ENCODE measurements around the gene TCOF1.

TCOF1 gene

GRCh38 chr5:150319484-150319790 is 38.1 kb upstream of the TCOF1 start:
- H3K4me3 Mint-ChIP-seq, result no peak overlapping the region
- H3K9me3 Mint-ChIP-seq, result no peaks in the 10 kb centered on the region
- peaks cover 13% of the 10 kb centered on the region for H3K27me3 Mint-ChIP-seq (ENCODE audit: low read depth)
- no peaks in the 10 kb centered on the region for H3K36me3 Mint-ChIP-seq (ENCODE audit: low read depth)
- H3K4me1 Mint-ChIP-seq (ENCODE audit: low read depth), result no peaks in the 10 kb centered on the region
- H3K27ac Mint-ChIP-seq, result no peak overlapping the region

GRCh38 chr5:150320044-150320613 is 37.4 kb upstream of the TCOF1 start:
- Mint-ChIP-seq H3K4me3 (no peak overlapping the region), H3K4me1 (ENCODE audit: low read depth) (no peaks in the 10 kb centered on the region), H3K36me3 (ENCODE audit: low read depth) (no peaks in the 10 kb centered on the region), H3K27me3 (ENCODE audit: low read depth) (peaks cover 16% of the 10 kb centered on the region), H3K9me3 (no peaks in the 10 kb centered on the region), H3K27ac (no peak overlapping the region)

- Mint-ChIP-seq H3K27me3 (ENCODE audit: low read depth) (peaks cover 13% of the 10 kb centered on the region), H3K27ac (no peak overlapping the region), H3K4me1 (ENCODE audit: low read depth) (no peaks in the 10 kb centered on the region), H3K4me3 (no peak overlapping the region), H3K36me3 (ENCODE audit: low read depth) (no peaks in the 10 kb centered on the region), H3K9me3 (no peaks in the 10 kb centered on the region)
These were observed 36.3 kb upstream of the TCOF1 start for GRCh38 chr5:150321211-150321610.

GRCh38 chr5:150321784-150322183 is 35.7 kb upstream of the TCOF1 start:
- Mint-ChIP-seq H3K4me1 (ENCODE audit: low read depth) (no peaks in the 10 kb centered on the region), H3K27ac (no peak overlapping the region), H3K9me3 (no peaks in the 10 kb centered on the region), H3K36me3 (ENCODE audit: low read depth) (no peaks in the 10 kb centered on the region), H3K27me3 (ENCODE audit: low read depth) (peaks cover 13% of the 10 kb centered on the region), H3K4me3 (no peak overlapping the region)

GRCh38 chr5:150322202-150322601 is 35.3 kb upstream of the TCOF1 start:
- no peak overlapping the region for H3K4me3 Mint-ChIP-seq
- peaks cover 13% of the 10 kb centered on the region for H3K27me3 Mint-ChIP-seq (ENCODE audit: low read depth)
- H3K27ac Mint-ChIP-seq, result no peak overlapping the region
- H3K9me3 Mint-ChIP-seq, result no peaks in the 10 kb centered on the region
- H3K4me1 Mint-ChIP-seq (ENCODE audit: low read depth), result no peaks in the 10 kb centered on the region
- no peaks in the 10 kb centered on the region for H3K36me3 Mint-ChIP-seq (ENCODE audit: low read depth)

GRCh38 chr5:150323092-150323491 is 34.4 kb upstream of the TCOF1 start:
- Mint-ChIP-seq H3K4me3 (no peak overlapping the region), H3K4me1 (ENCODE audit: low read depth) (no peaks in the 10 kb centered on the region), H3K27ac (no peak overlapping the region), H3K36me3 (ENCODE audit: low read depth) (no peaks in the 10 kb centered on the region), H3K27me3 (ENCODE audit: low read depth) (peaks cover 13% of the 10 kb centered on the region), H3K9me3 (no peaks in the 10 kb centered on the region)

- no peak overlapping the region for H3K27ac Mint-ChIP-seq
- H3K9me3 Mint-ChIP-seq, result no peaks in the 10 kb centered on the region
- H3K4me1 Mint-ChIP-seq (ENCODE audit: low read depth), result no peaks in the 10 kb centered on the region
- H3K4me3 Mint-ChIP-seq, result no peak overlapping the region
- H3K27me3 Mint-ChIP-seq (ENCODE audit: low read depth), result peaks cover 12% of the 10 kb centered on the region
- no peaks in the 10 kb centered on the region for H3K36me3 Mint-ChIP-seq (ENCODE audit: low read depth)
These were observed 33.7 kb upstream of the TCOF1 start for GRCh38 chr5:150323819-150324218.

GRCh38 chr5:150325426-150325825 is 32.1 kb upstream of the TCOF1 start:
- Mint-ChIP-seq H3K27me3 (ENCODE audit: low read depth) (peaks cover 10% of the 10 kb centered on the region), H3K36me3 (ENCODE audit: low read depth) (no peaks in the 10 kb centered on the region), H3K9me3 (no peaks in the 10 kb centered on the region), H3K4me1 (ENCODE audit: low read depth) (no peaks in the 10 kb centered on the region), H3K27ac (no peak overlapping the region), H3K4me3 (no peak overlapping the region)

- Mint-ChIP-seq H3K4me1 (ENCODE audit: low read depth) (no peaks in the 10 kb centered on the region), H3K36me3 (ENCODE audit: low read depth) (no peaks in the 10 kb centered on the region), H3K4me3 (no peak overlapping the region), H3K27ac (no peak overlapping the region), H3K9me3 (no peaks in the 10 kb centered on the region), H3K27me3 (ENCODE audit: low read depth) (peaks cover 7% of the 10 kb centered on the region)
These were observed 30.8 kb upstream of the TCOF1 start for GRCh38 chr5:150326707-150327106.

- Mint-ChIP-seq H3K36me3 (ENCODE audit: low read depth) (no peaks in the 10 kb centered on the region), H3K27me3 (ENCODE audit: low read depth) (peaks cover 7% of the 10 kb centered on the region), H3K27ac (no peak overlapping the region), H3K4me1 (ENCODE audit: low read depth) (no peaks in the 10 kb centered on the region), H3K4me3 (no peak overlapping the region), H3K9me3 (no peaks in the 10 kb centered on the region)
These were observed 30.4 kb upstream of the TCOF1 start for GRCh38 chr5:150327139-150327538.

GRCh38 chr5:150328515-150328914 is 29.0 kb upstream of the TCOF1 start:
- no peaks in the 10 kb centered on the region for H3K4me1 Mint-ChIP-seq (ENCODE audit: low read depth)
- no peak overlapping the region for H3K27ac Mint-ChIP-seq
- H3K9me3 Mint-ChIP-seq, result no peaks in the 10 kb centered on the region
- peaks cover 7% of the 10 kb centered on the region for H3K27me3 Mint-ChIP-seq (ENCODE audit: low read depth)
- no peaks in the 10 kb centered on the region for H3K36me3 Mint-ChIP-seq (ENCODE audit: low read depth)
- no peak overlapping the region for H3K4me3 Mint-ChIP-seq

- H3K27me3 Mint-ChIP-seq (ENCODE audit: low read depth), result peaks cover 7% of the 10 kb centered on the region
- H3K4me1 Mint-ChIP-seq (ENCODE audit: low read depth), result no peaks in the 10 kb centered on the region
- H3K4me3 Mint-ChIP-seq, result no peak overlapping the region
- H3K36me3 Mint-ChIP-seq (ENCODE audit: low read depth), result no peaks in the 10 kb centered on the region
- H3K27ac Mint-ChIP-seq, result no peak overlapping the region
- H3K9me3 Mint-ChIP-seq, result no peaks in the 10 kb centered on the region
These were observed 28.5 kb upstream of the TCOF1 start for GRCh38 chr5:150329038-150329437.

GRCh38 chr5:150329881-150330876 is 27.3 kb upstream of the TCOF1 start:
- H3K27me3 Mint-ChIP-seq (ENCODE audit: low read depth), result peaks cover 3% of the 10 kb centered on the region
- no peaks in the 10 kb centered on the region for H3K9me3 Mint-ChIP-seq
- H3K4me1 Mint-ChIP-seq (ENCODE audit: low read depth), result no peaks in the 10 kb centered on the region
- H3K36me3 Mint-ChIP-seq (ENCODE audit: low read depth), result no peaks in the 10 kb centered on the region
- no peak overlapping the region for H3K4me3 Mint-ChIP-seq
- H3K27ac Mint-ChIP-seq, result no peak overlapping the region

GRCh38 chr5:150333400-150333799 is 24.1 kb upstream of the TCOF1 start:
- Mint-ChIP-seq H3K9me3 (no peaks in the 10 kb centered on the region), H3K27me3 (ENCODE audit: low read depth) (peaks cover 3% of the 10 kb centered on the region), H3K36me3 (ENCODE audit: low read depth) (no peaks in the 10 kb centered on the region), H3K4me1 (ENCODE audit: low read depth) (no peaks in the 10 kb centered on the region), H3K4me3 (no peak overlapping the region), H3K27ac (no peak overlapping the region)

GRCh38 chr5:150335778-150336177 is 21.7 kb upstream of the TCOF1 start:
- Mint-ChIP-seq H3K27ac (no peak overlapping the region), H3K9me3 (no peaks in the 10 kb centered on the region), H3K4me1 (ENCODE audit: low read depth) (peaks cover 4% of the 10 kb centered on the region)

More at GRCh38 chr5:150335778-150336177, 21.7 kb upstream of the TCOF1 start:
- Mint-ChIP-seq H3K36me3 (ENCODE audit: low read depth) (no peaks in the 10 kb centered on the region), H3K4me3 (no peak overlapping the region), H3K27me3 (ENCODE audit: low read depth) (peaks cover 3% of the 10 kb centered on the region)

All from T-helper 1 cell treated with Interleukin-12 subunit alpha and Interleukin-12 subunit beta and Interleukin-4 antibody, amounts not matched to agents 30 μg/mL and 1 μg/mL, for 36 hours (primary cell).